CD14-positive monocyte (primary cell): Measurements from ENCODE around the gene COX10. TPM values are rescaled to one million over a fixed set of nuclear protein-coding genes. Genes with fewer than 3 reads are reported as not detected.

Experiments used
- DNase-seq, 3 donors: peaks; one replicate each; pipeline ENCODE4 v3.0.0-alpha.2; 2011 to 2022
- H2AFZ ChIP-seq: 2 replicates; pipeline ENCODE4 v1.6.0; 2012; ENCODE audit warnings: mild to moderate bottlenecking, low read depth, low read length, inconsistent platforms; ENCODE audit not compliant: insufficient read depth, poor library complexity, severe bottlenecking
- H3K27ac ChIP-seq, 2 donors: 1 replicate in 1 of 2; 2 replicates in 1 of 2; pipeline ENCODE4 v1.5.1; 2012 to 2013; ENCODE audit warnings: low read length in 2 of 2, control low read depth in 1 of 2, inconsistent platforms in 1 of 2, low read depth in 1 of 2, mild to moderate bottlenecking in 1 of 2
- H3K27me3 ChIP-seq, 2 donors: one replicate each; pipeline versions ENCODE4 v1.6.0 to v1.6.1; 2011 to 2013; ENCODE audit warnings: low read length in 2 of 2; ENCODE audit not compliant: control insufficient read depth in 2 of 2, insufficient read depth in 2 of 2
- H3K36me3 ChIP-seq, 2 donors: replicated peaks in 1 of 2; 1 replicate in 1 of 2; 2 replicates in 1 of 2; pipeline versions ENCODE4 v1.5.1 to v1.6.1; 2012 to 2013; ENCODE audit warnings: low read length in 2 of 2, control low read depth in 1 of 2, inconsistent platforms in 1 of 2, mild to moderate bottlenecking in 1 of 2; ENCODE audit not compliant: insufficient read depth in 2 of 2, control insufficient read depth in 1 of 2
- H3K4me1 ChIP-seq, 2 donors: 1 replicate in 1 of 2; 2 replicates in 1 of 2; pipeline versions ENCODE4 v1.5.1 to v1.6.1; 2012 to 2013; ENCODE audit warnings: low read length in 2 of 2, control low read depth in 1 of 2, inconsistent platforms in 1 of 2, mild to moderate bottlenecking in 1 of 2, moderate library complexity in 1 of 2; ENCODE audit not compliant: insufficient read depth in 2 of 2, control insufficient read depth in 1 of 2
- H3K4me2 ChIP-seq: replicated peaks from 2 replicates; pipeline ENCODE3; 2012; ENCODE audit warnings: low read length, moderate library complexity, mild to moderate bottlenecking; ENCODE audit not compliant: poor library complexity, severe bottlenecking; ENCODE audit errors: extremely low read depth
- H3K4me3 ChIP-seq, 3 experiments: fragments of 200-600 bp in 1 of 3; sonication (generic) in 1 of 3; replicated peaks in 1 of 3; 1 replicate in 2 of 3; 2 replicates in 1 of 3; pipeline ENCODE4 v1.5.1; 2011 to 2013; ENCODE audit warnings: low read length in 3 of 3, mild to moderate bottlenecking in 3 of 3, control low read depth in 2 of 3, low read depth in 2 of 3, inconsistent platforms in 1 of 3, moderate library complexity in 1 of 3
- H3K79me2 ChIP-seq: 2 replicates; pipeline ENCODE4 v1.6.0; 2012; ENCODE audit warnings: mild to moderate bottlenecking, control low read depth, inconsistent platforms, low read length, moderate library complexity; ENCODE audit not compliant: insufficient read depth
- H3K9ac ChIP-seq: 2 replicates; pipeline ENCODE4 v1.6.0; 2017; ENCODE audit warnings: low read length, mild to moderate bottlenecking; ENCODE audit not compliant: insufficient read depth, poor library complexity, severe bottlenecking
- H3K9me3 ChIP-seq, 2 donors: replicated peaks in 1 of 2; 1 replicate in 1 of 2; 2 replicates in 1 of 2; pipeline versions ENCODE4 v1.5.1 to v1.6.1; 2012 to 2013; ENCODE audit warnings: low read length in 2 of 2, control low read depth in 1 of 2; ENCODE audit not compliant: control insufficient read depth in 1 of 2, insufficient read depth in 1 of 2
- H4K20me1 ChIP-seq: 2 replicates; pipeline ENCODE4 v1.6.0; 2012; ENCODE audit warnings: mild to moderate bottlenecking, low read length, control low read depth, moderate library complexity; ENCODE audit not compliant: insufficient read depth
- H3K27ac Mint-ChIP-seq, 7 donors: one replicate each; pipeline ENCODE4 v1.8.0; 2020; ENCODE audit warnings: mild to moderate bottlenecking in 7 of 7, mixed read lengths in 7 of 7, moderate library complexity in 6 of 7, inconsistent platforms in 2 of 7
- H3K27me3 Mint-ChIP-seq, 3 donors: one replicate each; pipeline ENCODE4 v1.8.0; 2021 to 2022; ENCODE audit warnings: low read depth in 3 of 3, mild to moderate bottlenecking in 3 of 3, mixed read lengths in 3 of 3, moderate library complexity in 3 of 3, inconsistent platforms in 1 of 3
- H3K36me3 Mint-ChIP-seq, 2 donors: one replicate each; pipeline ENCODE4 v1.8.0; 2020; ENCODE audit warnings: mixed read lengths in 2 of 2, inconsistent platforms in 1 of 2, mild to moderate bottlenecking in 1 of 2
- H3K4me1 Mint-ChIP-seq: one replicate; pipeline ENCODE4 v1.8.0; 2020; ENCODE audit warnings: mild to moderate bottlenecking, mixed read lengths
- H3K4me3 Mint-ChIP-seq, 2 donors: one replicate each; pipeline ENCODE4 v1.8.0; 2020; ENCODE audit warnings: mild to moderate bottlenecking in 2 of 2, mixed read lengths in 2 of 2, moderate library complexity in 1 of 2
- H3K9me3 Mint-ChIP-seq, 7 donors: one replicate each; pipeline ENCODE4 v1.8.0; 2020 to 2022; ENCODE audit warnings: mixed read lengths in 7 of 7, mild to moderate bottlenecking in 6 of 7, moderate library complexity in 6 of 7, inconsistent platforms in 2 of 7
- WGBS: methylation state at CpG from one replicate; pipeline ENCODE4 v1.1.5; 2013; ENCODE audit warnings: missing lambda C conversion rate; ENCODE audit not compliant: insufficient coverage; 5-methylcytosine and 5-hydroxymethylcytosine counted together
- intact Hi-C, 2 donors: fragments of 100-400 bp; cut with micrococcal nuclease; formaldehyde crosslinking; loops; one replicate each; pipeline versions ENCODE4 v1.15.0 to v1.15.1; 2023
- polyA plus RNA-seq, 3 donors: library from polyadenylated mRNA; depleted of rRNA in 1 of 3; unstranded in 2 of 3; stranded (reverse) in 1 of 3; fragments of 300-500 nt in 2 of 3; fragments of >200 nt in 1 of 3; fragmentation: Illumina TruSeq in 2 of 3; gene quantifications; 1 replicate in 2 of 3; 2 replicates in 1 of 3; pipeline ENCODE4 v1.2.3, GENCODE V29; 2012 to 2021
- TF ChIP-seq, protein P1 (sequence below): fragments of 200-600 bp; IDR thresholded peaks from one replicate; pipeline ENCODE4 v1.8.0; 2022; ENCODE audit warnings: antibody characterized with exemption, mild to moderate bottlenecking

Gene COX10
- polyA plus RNA-seq, 3 donors: 8.2 to 15.2 (median 11.3) TPM

DNA sequence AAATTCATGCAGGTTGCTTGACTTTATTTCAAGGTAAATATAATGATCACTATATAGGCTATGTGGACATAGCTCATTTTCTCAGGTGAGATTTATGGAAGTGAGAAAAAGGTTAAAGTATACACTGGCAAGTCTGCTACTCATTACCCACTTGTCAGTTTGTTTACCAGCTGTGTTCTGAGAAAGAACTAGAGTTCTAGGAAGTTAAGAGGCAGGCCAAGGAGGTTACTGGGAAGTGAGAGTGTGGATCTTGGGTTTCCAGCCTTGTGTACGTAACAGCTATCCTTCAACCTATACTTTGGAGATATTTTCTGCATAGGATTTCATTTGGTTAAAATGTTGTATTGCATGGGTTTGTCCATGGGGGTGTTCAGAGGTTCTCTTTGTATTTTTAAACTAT is 31.9 kb upstream of the COX10 start:
- Histone ChIP-seq H3K4me1 (no peaks in the 10 kb centered on the region), H4K20me1 (no peaks in the 10 kb centered on the region), H2AFZ (no peak overlapping the region), H3K9ac (no peak overlapping the region), H3K4me3 (no peak overlapping the region), H3K4me2 (no peak overlapping the region), H3K36me3 (peaks cover 3 to 11% of the 10 kb centered on the region in 2 donors), H3K9me3 (no peaks in the 10 kb centered on the region), H3K27ac (no peak overlapping the region), H3K27me3 (no peaks in the 10 kb centered on the region), H3K79me2 (no peaks in the 10 kb centered on the region)
- peaks cover 11 to 12% of the 10 kb centered on the region in 2 donors for H3K36me3 Mint-ChIP-seq
- no peak overlapping the region for H3K27ac Mint-ChIP-seq
- H3K27me3 Mint-ChIP-seq: no peaks in the 10 kb centered on the region
- H3K4me1 Mint-ChIP-seq: no peaks in the 10 kb centered on the region
- H3K9me3 Mint-ChIP-seq: peaks cover 0 to 10% (median 2%) of the 10 kb centered on the region in 7 donors
- no peak overlapping the region for H3K4me3 Mint-ChIP-seq
- TF ChIP-seq, protein P1, sequence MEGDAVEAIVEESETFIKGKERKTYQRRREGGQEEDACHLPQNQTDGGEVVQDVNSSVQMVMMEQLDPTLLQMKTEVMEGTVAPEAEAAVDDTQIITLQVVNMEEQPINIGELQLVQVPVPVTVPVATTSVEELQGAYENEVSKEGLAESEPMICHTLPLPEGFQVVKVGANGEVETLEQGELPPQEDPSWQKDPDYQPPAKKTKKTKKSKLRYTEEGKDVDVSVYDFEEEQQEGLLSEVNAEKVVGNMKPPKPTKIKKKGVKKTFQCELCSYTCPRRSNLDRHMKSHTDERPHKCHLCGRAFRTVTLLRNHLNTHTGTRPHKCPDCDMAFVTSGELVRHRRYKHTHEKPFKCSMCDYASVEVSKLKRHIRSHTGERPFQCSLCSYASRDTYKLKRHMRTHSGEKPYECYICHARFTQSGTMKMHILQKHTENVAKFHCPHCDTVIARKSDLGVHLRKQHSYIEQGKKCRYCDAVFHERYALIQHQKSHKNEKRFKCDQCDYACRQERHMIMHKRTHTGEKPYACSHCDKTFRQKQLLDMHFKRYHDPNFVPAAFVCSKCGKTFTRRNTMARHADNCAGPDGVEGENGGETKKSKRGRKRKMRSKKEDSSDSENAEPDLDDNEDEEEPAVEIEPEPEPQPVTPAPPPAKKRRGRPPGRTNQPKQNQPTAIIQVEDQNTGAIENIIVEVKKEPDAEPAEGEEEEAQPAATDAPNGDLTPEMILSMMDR: no peak
- DNase-seq: no peak
- WGBS: no CpG with 5 or more reads among the region's 1 CpG
- intact Hi-C loops: no loop called here

DNA sequence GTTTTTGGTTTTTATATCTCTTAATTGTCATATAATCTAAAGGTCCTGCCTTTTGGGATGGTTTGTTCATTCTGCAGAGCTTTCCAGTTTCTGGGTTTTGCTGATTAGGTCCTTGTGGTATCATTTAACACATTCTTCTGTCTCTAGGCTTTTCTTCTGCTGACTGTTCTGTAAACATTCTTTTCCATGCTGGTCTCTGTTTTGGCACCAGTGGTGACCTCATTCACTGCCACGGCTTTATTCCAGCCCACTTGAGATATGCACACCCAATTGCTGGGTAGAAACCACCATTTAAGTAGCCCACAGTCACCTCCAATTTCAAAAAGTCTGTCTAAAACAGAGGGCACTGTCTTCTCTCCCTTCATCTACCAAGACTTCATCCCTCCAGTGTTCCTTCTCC is 31.1 kb upstream of the COX10 start:
- no peak overlapping the region for H3K4me2 ChIP-seq
- H3K9me3 Mint-ChIP-seq: peaks cover 0 to 10% (median 2%) of the 10 kb centered on the region in 7 donors
- no peak overlapping the region for H3K27ac Mint-ChIP-seq
- TF ChIP-seq, protein P1: no peak
- H3K4me3 Mint-ChIP-seq: no peak overlapping the region
- no peaks in the 10 kb centered on the region for H3K27me3 Mint-ChIP-seq
- no peaks in the 10 kb centered on the region for H3K79me2 ChIP-seq
- no peaks in the 10 kb centered on the region for H3K9me3 ChIP-seq
- no peak overlapping the region for H2AFZ ChIP-seq
- no peaks in the 10 kb centered on the region for H3K27me3 ChIP-seq
- H3K36me3 Mint-ChIP-seq: peaks cover 9 to 10% of the 10 kb centered on the region in 2 donors
- H3K36me3 ChIP-seq: peaks cover 3 to 9% of the 10 kb centered on the region in 2 donors
- intact Hi-C loops: no loop called here
- H4K20me1 ChIP-seq: no peaks in the 10 kb centered on the region
- no peak for DNase-seq
- no peaks in the 10 kb centered on the region for H3K4me1 ChIP-seq
- no peak overlapping the region for H3K9ac ChIP-seq
- WGBS: 100% methylated on average over 1 of the region's 1 CpG
- H3K4me3 ChIP-seq: no peak overlapping the region
- H3K4me1 Mint-ChIP-seq: no peaks in the 10 kb centered on the region
- H3K27ac ChIP-seq: no peak overlapping the region
